ENCODE data around the gene SEMA3A. TPM values are rescaled to one million over a fixed set of nuclear protein-coding genes. Genes with fewer than 3 reads are reported as not detected.

Gene SEMA3A
- total RNA-seq, 4 donors from 2014 or later = 3.1 to 88.9 (median 6.5) TPM

- Histone ChIP-seq H3K27me3 (no peaks in the 10 kb centered on the region), H3K36me3 (no peaks in the 10 kb centered on the region), H3K27ac (no peak overlapping the region), H3K4me3 (no peak overlapping the region), H3K4me1 (no peaks in the 10 kb centered on the region), H3K9me3 (no peaks in the 10 kb centered on the region)
- DNase-seq = no peak
- intact Hi-C loops (cut with DNase I; ENCODE audit: low total_unique reads) = no loop called here
- no peak for TF ChIP-seq POLR2A (IDR thresholded peaks at IDR 0.05)
- no peak for TF ChIP-seq CTCF (IDR thresholded peaks at IDR 0.05)
Observed at GRCh38 chr7:84176716-84177115, 17.9 kb downstream of the SEMA3A start.

- intact Hi-C loops (cut with DNase I; ENCODE audit: low total_unique reads) = no loop called here
- H3K4me1 ChIP-seq = no peaks in the 10 kb centered on the region
- DNase-seq = no peak
- H3K36me3 ChIP-seq = no peaks in the 10 kb centered on the region
- no peaks in the 10 kb centered on the region for H3K27me3 ChIP-seq
- H3K4me3 ChIP-seq = no peak overlapping the region
- H3K9me3 ChIP-seq = no peaks in the 10 kb centered on the region
- TF ChIP-seq POLR2A (IDR thresholded peaks at IDR 0.05) (no peak), CTCF (IDR thresholded peaks at IDR 0.05) (no peak)
- no peak overlapping the region for H3K27ac ChIP-seq
Observed at GRCh38 chr7:84175461-84175860, 19.1 kb downstream of the SEMA3A start.

GRCh38 chr7:84170646-84171045 is 23.9 kb downstream of the SEMA3A start:
- Histone ChIP-seq H3K36me3 (no peaks in the 10 kb centered on the region), H3K4me3 (no peak overlapping the region), H3K4me1 (no peaks in the 10 kb centered on the region), H3K27ac (no peak overlapping the region), H3K9me3 (peaks cover 0 to 3% of the 10 kb centered on the region in 2 donors), H3K27me3 (no peaks in the 10 kb centered on the region)
- TF ChIP-seq POLR2A (IDR thresholded peaks at IDR 0.05) = no peak
- no peak for TF ChIP-seq CTCF (IDR thresholded peaks at IDR 0.05)
- intact Hi-C loops (cut with DNase I; ENCODE audit: low total_unique reads) = no loop called here
- DNase-seq = no peak

- intact Hi-C loops (cut with DNase I; ENCODE audit: low total_unique reads) = no loop called here
- Histone ChIP-seq H3K27ac (no peak overlapping the region), H3K36me3 (no peaks in the 10 kb centered on the region), H3K4me3 (no peak overlapping the region), H3K27me3 (no peaks in the 10 kb centered on the region), H3K9me3 (no peaks in the 10 kb centered on the region), H3K4me1 (no peaks in the 10 kb centered on the region)
- TF ChIP-seq CTCF (IDR thresholded peaks at IDR 0.05) (no peak), POLR2A (IDR thresholded peaks at IDR 0.05) (no peak)
- no peak for DNase-seq
Observed at GRCh38 chr7:84162584-84162983, 32.0 kb downstream of the SEMA3A start.

- no peak overlapping the region for H3K4me3 ChIP-seq
- H3K4me1 ChIP-seq = no peaks in the 10 kb centered on the region
- no peaks in the 10 kb centered on the region for H3K36me3 ChIP-seq
- no peaks in the 10 kb centered on the region for H3K27me3 ChIP-seq
- no peaks in the 10 kb centered on the region for H3K9me3 ChIP-seq
- no peak for DNase-seq
- intact Hi-C loops (cut with DNase I; ENCODE audit: low total_unique reads) = no loop called here
- H3K27ac ChIP-seq = no peak overlapping the region
- TF ChIP-seq POLR2A (IDR thresholded peaks at IDR 0.05) = no peak
- no peak for TF ChIP-seq CTCF (IDR thresholded peaks at IDR 0.05)
Observed at GRCh38 chr7:84162125-84162524, 32.5 kb downstream of the SEMA3A start.
